ENCODE results near the gene UBXN11. TPM values are rescaled to one million over a fixed set of nuclear protein-coding genes. Genes with fewer than 3 reads are reported as not detected.

Gene UBXN11
- total and polyA plus RNA-seq, 11 donors = 3.7 to 17.2 (median 8.0) TPM

- no peaks in the 10 kb centered on the region for H3K9me3 ChIP-seq
- H3K36me3 ChIP-seq = no peaks in the 10 kb centered on the region
- no peak within 1 kb of the TSS for H3K4me3 ChIP-seq
- peaks cover 0 to 44% (median 9%) of the 10 kb centered on the region in 9 donors for H3K27me3 ChIP-seq
- H3K4me1 ChIP-seq = peaks cover 0 to 6% (median 0%) of the 10 kb centered on the region in 12 donors
- WGBS, 4 donors = 83 to 88% (median 85%) methylated on average over 11 to 21 of the region's 21 CpGs
- intact Hi-C loops (cut with DNase I) = no loop called here
- TF ChIP-seq, protein P1, sequence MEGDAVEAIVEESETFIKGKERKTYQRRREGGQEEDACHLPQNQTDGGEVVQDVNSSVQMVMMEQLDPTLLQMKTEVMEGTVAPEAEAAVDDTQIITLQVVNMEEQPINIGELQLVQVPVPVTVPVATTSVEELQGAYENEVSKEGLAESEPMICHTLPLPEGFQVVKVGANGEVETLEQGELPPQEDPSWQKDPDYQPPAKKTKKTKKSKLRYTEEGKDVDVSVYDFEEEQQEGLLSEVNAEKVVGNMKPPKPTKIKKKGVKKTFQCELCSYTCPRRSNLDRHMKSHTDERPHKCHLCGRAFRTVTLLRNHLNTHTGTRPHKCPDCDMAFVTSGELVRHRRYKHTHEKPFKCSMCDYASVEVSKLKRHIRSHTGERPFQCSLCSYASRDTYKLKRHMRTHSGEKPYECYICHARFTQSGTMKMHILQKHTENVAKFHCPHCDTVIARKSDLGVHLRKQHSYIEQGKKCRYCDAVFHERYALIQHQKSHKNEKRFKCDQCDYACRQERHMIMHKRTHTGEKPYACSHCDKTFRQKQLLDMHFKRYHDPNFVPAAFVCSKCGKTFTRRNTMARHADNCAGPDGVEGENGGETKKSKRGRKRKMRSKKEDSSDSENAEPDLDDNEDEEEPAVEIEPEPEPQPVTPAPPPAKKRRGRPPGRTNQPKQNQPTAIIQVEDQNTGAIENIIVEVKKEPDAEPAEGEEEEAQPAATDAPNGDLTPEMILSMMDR (IDR thresholded peaks at IDR 0.05) = no peak
- TF ChIP-seq POLR2A (IDR thresholded peaks at IDR 0.05) = no peak
- ATAC-seq (no peak), DNase-seq (no peak)
- no peak within 1 kb of the TSS for H3K27ac ChIP-seq
Measured at GRCh38 chr1:26353976-26354820, 47.8 kb upstream of the UBXN11 start, which contains the start of gene CRYBG2. CRYBG2 (minus strand) TSS chr1:26354130; CDS start chr1:26346657, 7,473 bp downstream.

DNA sequence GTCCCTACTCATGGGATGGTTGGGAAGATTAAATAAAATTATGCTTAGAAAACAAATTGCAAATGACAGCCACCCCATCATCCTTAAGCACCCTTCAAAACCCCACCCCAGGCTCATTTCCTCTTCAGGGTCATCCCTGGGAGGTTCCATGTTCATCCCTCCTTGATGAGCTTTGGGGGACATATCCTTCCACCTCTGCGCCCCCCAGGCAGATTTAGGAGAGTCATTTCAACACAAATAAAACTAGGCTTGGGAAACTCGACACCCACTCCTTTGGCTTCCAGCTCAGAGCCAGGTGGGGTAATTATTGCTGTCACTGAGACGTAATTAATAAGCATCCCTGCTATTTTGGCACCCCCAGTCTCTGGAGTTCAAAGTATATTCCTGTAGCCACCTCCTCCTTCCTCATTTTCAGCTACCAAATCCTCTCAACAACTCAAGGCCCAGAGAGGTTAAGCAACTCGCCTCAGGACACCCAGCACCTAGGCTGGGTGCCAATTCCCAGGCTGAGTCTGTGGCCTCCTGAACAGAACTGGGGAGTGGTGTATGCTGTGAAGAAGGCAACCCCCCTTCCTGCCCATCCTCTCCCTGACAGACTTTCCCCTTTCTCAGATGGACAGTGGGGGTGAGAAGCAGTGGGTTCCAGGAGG, 46.9 kb upstream of the UBXN11 start:
- ATAC-seq (no peak), DNase-seq (no peak)
- intact Hi-C loops (cut with DNase I) = no loop called here
- TF ChIP-seq, protein P1 (IDR thresholded peaks at IDR 0.05) = no peak
- TF ChIP-seq POLR2A (IDR thresholded peaks at IDR 0.05) = no peak
- H3K36me3 ChIP-seq = no peaks in the 10 kb centered on the region
- H3K27me3 ChIP-seq = peaks cover 0 to 35% (median 3%) of the 10 kb centered on the region in 9 donors
- H3K4me3 ChIP-seq = no peak overlapping the region
- H3K4me1 ChIP-seq = peaks cover 0 to 6% (median 0%) of the 10 kb centered on the region in 12 donors
- 89 to 94% (median 93%) methylated on average over 4 of the region's 4 CpGs for WGBS, 4 donors
- H3K9me3 ChIP-seq = no peaks in the 10 kb centered on the region
- no peak overlapping the region for H3K27ac ChIP-seq

DNA sequence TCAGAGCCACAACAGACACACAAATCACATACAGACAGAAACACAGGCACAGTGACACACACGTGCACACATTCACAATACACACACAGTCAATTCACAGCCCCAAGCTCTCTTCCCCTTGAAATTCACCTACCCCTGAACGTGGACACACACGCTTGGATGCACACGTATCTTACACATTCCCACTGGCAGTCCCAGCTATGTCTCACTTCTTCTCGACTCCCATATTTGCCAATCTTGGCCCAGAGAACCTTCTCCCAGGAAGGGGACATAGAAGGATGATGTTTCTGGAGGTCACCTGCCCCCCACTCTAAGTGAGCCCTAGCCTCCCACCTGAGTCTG, 45.9 kb upstream of the UBXN11 start:
- WGBS, 4 donors = 87 to 94% (median 89%) methylated on average over 5 of the region's 5 CpGs

More for the DNA sequence above, 45.9 kb upstream of the UBXN11 start:
- DNase-seq (no peak), ATAC-seq (no peak)
- Histone ChIP-seq H3K27ac (no peak overlapping the region), H3K9me3 (no peaks in the 10 kb centered on the region), H3K36me3 (no peaks in the 10 kb centered on the region), H3K4me3 (no peak overlapping the region), H3K27me3 (peaks cover 0 to 27% (median 0%) of the 10 kb centered on the region in 9 donors), H3K4me1 (peaks cover 0 to 6% (median 0%) of the 10 kb centered on the region in 12 donors)
- intact Hi-C loops (cut with DNase I) = no loop called here
- TF ChIP-seq, protein P1 (IDR thresholded peaks at IDR 0.05) = no peak
- TF ChIP-seq POLR2A (IDR thresholded peaks at IDR 0.05) = no peak

Data from heart left ventricle (tissue), 16 donors.